Measurements from ENCODE around the gene EZH2.

Gene EZH2

GRCh38 chr7:148761499-148762278 lies 122.4 kb downstream of the EZH2 start:
- DNase-seq: no peak

All from right forelimb (tissue), 1 donor.